GM12878 (cell line): Measurements from ENCODE around the gene RGS2. TPM values are rescaled to one million over a fixed set of nuclear protein-coding genes. Genes with fewer than 3 reads are reported as not detected.

ENCODE experiments used
- ATAC-seq: fragments of 200-7000 bp; cut with Tn5 transposase; 3 replicates; pipeline ENCODE4 v1.9.1; 2020; ENCODE audit warnings: mild to moderate bottlenecking, moderate library complexity
- BruUV-seq: library from RNA; stranded (reverse); fragments of 400-500 nt; replicated peaks from 2 replicates; lab custom pipeline; 2021; lab: Mats Ljungman, UMichigan
- CTCF ChIA-PET: fragments of 300-600 bp; sonication (Branson Sonifier 250); formaldehyde crosslinking; extraction: SDS; loops from one replicate; lab custom pipeline; 2021; ENCODE audit warnings: inconsistent platforms; lab: Yijun Ruan, JAX
- POLR2A ChIA-PET: fragments of 350-600 bp; formaldehyde crosslinking; extraction: SDS; loops from one replicate; lab custom pipeline; 2021; ENCODE audit warnings: inconsistent platforms; lab: Charles Lee
- RAD21 ChIA-PET: fragments of 300-600 bp; sonication (Branson Sonifier 250); formaldehyde crosslinking; loops from one replicate; lab custom pipeline; 2023; ENCODE audit warnings: antibody characterized with exemption; ENCODE audit not compliant: unreplicated experiment; lab: Charles Lee
- SMC1A ChIA-PET: fragments of 300-600 bp; sonication (Branson Sonifier 250); formaldehyde crosslinking; loops from one replicate; lab custom pipeline; 2023; ENCODE audit not compliant: unreplicated experiment, uncharacterized antibody; lab: Charles Lee
- DNase-seq: peaks from one replicate; pipeline ENCODE4 v3.0.0-alpha.2; 2011; ENCODE audit warnings: low read depth, low spot score
- FAIRE-seq: peaks from 3 replicates; lab custom pipeline; 2011; peaks lifted over from hg19 to GRCh38; lab: Jason Lieb, UNC
- H2AFZ ChIP-seq: 2 replicates; pipeline ENCODE4 v1.6.0; 2011; ENCODE audit warnings: low read depth, low read length, control low read depth; ENCODE audit not compliant: control insufficient read depth
- H3K27ac ChIP-seq: 2 replicates; pipeline ENCODE4 v1.5.1; 2011; ENCODE audit warnings: control low read depth; ENCODE audit not compliant: control insufficient read depth, insufficient read depth
- H3K27me3 ChIP-seq, 2 experiments: replicated peaks in 1 of 2; 2 replicates each; pipeline versions ENCODE4 v1.6.0 to v1.6.1; 2011; ENCODE audit warnings: low read length in 1 of 2; ENCODE audit not compliant: control insufficient read depth in 2 of 2, insufficient read depth in 2 of 2
- H3K36me3 ChIP-seq, 2 experiments: 2 replicates each; pipeline ENCODE4 v1.5.1; 2011; ENCODE audit warnings: low read length in 1 of 2; ENCODE audit not compliant: control insufficient read depth in 2 of 2, insufficient read depth in 2 of 2
- H3K4me1 ChIP-seq: 2 replicates; pipeline ENCODE4 v1.6.1; 2011; ENCODE audit warnings: mild to moderate bottlenecking, low read length, moderate library complexity, mixed read lengths; ENCODE audit not compliant: control insufficient read depth, insufficient read depth
- H3K4me2 ChIP-seq: 2 replicates; pipeline ENCODE4 v1.6.0; 2011; ENCODE audit warnings: control low read depth; ENCODE audit not compliant: control insufficient read depth, insufficient read depth
- H3K4me3 ChIP-seq: fragments of 200-600 bp; sonication (generic); 2 replicates; pipeline ENCODE4 v1.5.1; 2016
- H3K79me2 ChIP-seq: 2 replicates; pipeline ENCODE4 v1.6.0; 2011; ENCODE audit warnings: low read length; ENCODE audit not compliant: control insufficient read depth, insufficient read depth
- H3K9ac ChIP-seq: 2 replicates; pipeline ENCODE4 v1.8.0; 2011; ENCODE audit warnings: low read length, control low read depth, mixed read lengths; ENCODE audit not compliant: control insufficient read depth, insufficient read depth
- H3K9me3 ChIP-seq: replicated peaks from 3 replicates; pipeline ENCODE4 v1.5.1; 2011; ENCODE audit warnings: mild to moderate bottlenecking, low read length; ENCODE audit not compliant: control insufficient read depth, insufficient read depth
- H4K20me1 ChIP-seq: 2 replicates; pipeline ENCODE4 v1.6.0; 2011; ENCODE audit not compliant: control insufficient read depth, insufficient read depth
- BCL11A ChIP-seq: IDR thresholded peaks from 2 replicates; pipeline ENCODE4 v1.6.1; 2011; ENCODE audit warnings: low read depth, low read length
- CBX3 ChIP-seq: fragments of 200-600 bp; sonication (generic); IDR thresholded peaks from 2 replicates; pipeline ENCODE4 v1.6.1; 2016; ENCODE audit warnings: low read depth, borderline replicate concordance
- KDM1A ChIP-seq: fragments of 200-600 bp; sonication (generic); IDR thresholded peaks from 2 replicates; pipeline ENCODE4 v1.6.1; 2016; ENCODE audit warnings: borderline replicate concordance
- SREBF1 ChIP-seq: IDR thresholded peaks from 2 replicates; pipeline ENCODE4 v1.6.1; 2012; ENCODE audit warnings: mild to moderate bottlenecking, low read length
- ZNF24 ChIP-seq: fragments of 450-650 bp; IDR thresholded peaks from 2 replicates; pipeline ENCODE4 v1.6.1; 2017; ENCODE audit warnings: antibody characterized with exemption, mild to moderate bottlenecking
- WGBS: methylation state at CpG from one replicate; pipeline ENCODE4 v1.1.6; 2016; ENCODE audit warnings: low lambda C conversion rate; ENCODE audit not compliant: insufficient replicate concordance, insufficient coverage; ENCODE audit errors: missing lambda C conversion rate; 5-methylcytosine and 5-hydroxymethylcytosine counted together
- in situ Hi-C: fragments of 300-500 bp; cut with MboI; formaldehyde crosslinking; loops from 9 replicates; pipeline ENCODE4 v1.14.3; 2018; ENCODE audit warnings: mixed read lengths
- intact Hi-C: fragments of 100-400 bp; cut with micrococcal nuclease; formaldehyde crosslinking; loops from one replicate; pipeline ENCODE4 v1.14.2; 2022; ENCODE audit not compliant: unreplicated experiment
- polyA plus RNA-seq, 11 experiments: library from polyadenylated mRNA; depleted of rRNA in 4 of 11; unstranded in 6 of 11; stranded (reverse) in 5 of 11; fragments of >200 nt; fragmentation: Nextera tagmentation in 4 of 11; fragmentation: Illumina TruSeq in 1 of 11; extraction: Ambion mirVana in 4 of 11; extraction: Trizol in 1 of 11; gene quantifications; 1 replicate in 1 of 11; 2 replicates in 10 of 11; pipeline versions ENCODE4 v1.2.1 to v1.2.3, GENCODE V29; 2011 to 2016; ENCODE audit warnings: inconsistent platforms in 2 of 11, missing spikeins in 2 of 11, low read depth in 1 of 11
- total RNA-seq, 4 experiments: library from RNA; depleted of rRNA in 3 of 4; stranded (reverse); fragments of >200 nt in 3 of 4; fragmentation: Illumina TruSeq in 1 of 4; extraction: Trizol in 1 of 4; gene quantifications; 2 replicates each; pipeline versions ENCODE4 v1.2.1 to v1.2.3, GENCODE V29; 2013 to 2021
- TF ChIP-seq, protein P1 (sequence below): IDR thresholded peaks from 2 replicates; pipeline ENCODE4 v1.6.1; 2011; ENCODE audit warnings: mild to moderate bottlenecking, low read depth, low read length, moderate library complexity; ENCODE audit not compliant: insufficient replicate concordance

The RGS2 gene
- total and polyA plus RNA-seq, 10 of the 15 experiments (the other 5 are each of a cell fraction or from before 2014, with no cell fraction given) = 0.27 to 2.3 (median 0.98) TPM

DNA sequence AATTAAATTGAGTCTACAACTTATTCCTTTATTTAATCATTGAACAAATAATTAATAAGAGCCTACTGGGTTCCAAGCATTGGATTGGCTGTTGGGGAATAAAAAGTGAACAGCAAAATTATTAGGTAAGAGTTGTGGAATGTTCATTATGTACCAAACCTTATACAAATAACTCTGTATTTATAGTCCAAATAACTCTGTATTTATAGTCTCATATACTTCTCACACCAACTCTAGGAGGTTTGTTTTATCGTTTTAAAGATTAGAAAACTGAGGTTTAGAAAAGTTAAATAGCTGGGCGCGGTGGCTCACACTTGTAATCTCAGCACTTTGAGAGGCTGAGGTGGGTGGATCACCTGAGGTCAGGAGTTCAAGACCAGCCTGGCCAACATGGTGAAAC lies 40.6 kb downstream of the RGS2 start:
- ChIA-PET RAD21 (no interaction called here), CTCF (no interaction called here), POLR2A (no interaction called here), SMC1A (interaction anchor here (1.1 to 1.9 kb wide), 2 partner anchors 11 to 39 kb away, joined by 3 to 8 read pairs; no protein-coding TSS in a partner anchor)
- no TSS peak for BruUV-seq
- Histone ChIP-seq H3K36me3 (no peaks in the 10 kb centered on the region), H3K9me3 (no peaks in the 10 kb centered on the region), H3K27ac (no peak overlapping the region), H3K27me3 (no peaks in the 10 kb centered on the region), H3K4me3 (no peak overlapping the region), H3K4me2 (no peak overlapping the region), H4K20me1 (no peaks in the 10 kb centered on the region), H3K4me1 (no peaks in the 10 kb centered on the region), H2AFZ (no peak overlapping the region), H3K9ac (no peak overlapping the region), H3K79me2 (no peaks in the 10 kb centered on the region)
- DNase-seq (no peak), ATAC-seq (no peak), FAIRE-seq (no peak)
- intact Hi-C loops = no loop called here
- WGBS = 60% methylated on average over 3 of the region's 3 CpGs
- TF ChIP-seq ZNF24 (no peak), CBX3 (no peak), BCL11A (no peak), KDM1A (no peak), SREBF1 (no peak)
- TF ChIP-seq, protein P1, sequence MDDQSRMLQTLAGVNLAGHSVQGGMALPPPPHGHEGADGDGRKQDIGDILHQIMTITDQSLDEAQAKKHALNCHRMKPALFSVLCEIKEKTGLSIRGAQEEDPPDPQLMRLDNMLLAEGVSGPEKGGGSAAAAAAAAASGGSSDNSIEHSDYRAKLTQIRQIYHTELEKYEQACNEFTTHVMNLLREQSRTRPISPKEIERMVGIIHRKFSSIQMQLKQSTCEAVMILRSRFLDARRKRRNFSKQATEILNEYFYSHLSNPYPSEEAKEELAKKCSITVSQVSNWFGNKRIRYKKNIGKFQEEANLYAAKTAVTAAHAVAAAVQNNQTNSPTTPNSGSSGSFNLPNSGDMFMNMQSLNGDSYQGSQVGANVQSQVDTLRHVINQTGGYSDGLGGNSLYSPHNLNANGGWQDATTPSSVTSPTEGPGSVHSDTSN = no peak
- in situ Hi-C loops = no loop called here
